NCI-H1092 (cell line): Measurements from ENCODE around the gene GLB1L2.

Source experiments
- DNase-seq: peaks from one replicate; lab custom pipeline; 2025; lab: John Stamatoyannopoulos, UW

The GLB1L2 gene

GRCh38 chr11:134386945-134387344 lies 55.2 kb downstream of the GLB1L2 start:
- DNase-seq, result no peak

- DNase-seq, result no peak
Observed at GRCh38 chr11:134387501-134387900, 55.7 kb downstream of the GLB1L2 start.

GRCh38 chr11:134388590-134388989 lies 56.8 kb downstream of the GLB1L2 start:
- peak; percentile 25 for DNase-seq

- no peak for DNase-seq
Observed at GRCh38 chr11:134389464-134390180, 57.8 kb downstream of the GLB1L2 start.

- no peak for DNase-seq
Observed at GRCh38 chr11:134390706-134391569, 59.1 kb downstream of the GLB1L2 start.

- DNase-seq, result no peak
Observed at GRCh38 chr11:134391656-134392055, 59.9 kb downstream of the GLB1L2 start.

- DNase-seq, result no peak
Observed at GRCh38 chr11:134392953-134393615, 61.3 kb downstream of the GLB1L2 start.

- DNase-seq, result no peak
Observed at GRCh38 chr11:134393638-134394037, 61.9 kb downstream of the GLB1L2 start.

- DNase-seq, result no peak
Observed at GRCh38 chr11:134394311-134394710, 62.5 kb downstream of the GLB1L2 start.

- no peak for DNase-seq
Observed at GRCh38 chr11:134395002-134395401, 63.2 kb downstream of the GLB1L2 start.

- DNase-seq, result no peak
Observed at GRCh38 chr11:134397304-134398078, 65.7 kb downstream of the GLB1L2 start.

- peak; percentile 50 for DNase-seq
Observed at GRCh38 chr11:134398079-134398444, 66.3 kb downstream of the GLB1L2 start.

- no peak for DNase-seq
Observed at GRCh38 chr11:134398644-134399292, 67.0 kb downstream of the GLB1L2 start.

- DNase-seq, result no peak
Observed at GRCh38 chr11:134399293-134399654, 67.5 kb downstream of the GLB1L2 start.

- DNase-seq, result no peak
Observed at GRCh38 chr11:134399996-134400395, 68.2 kb downstream of the GLB1L2 start.

- no peak for DNase-seq
Observed at GRCh38 chr11:134401825-134402809, 70.3 kb downstream of the GLB1L2 start.

GRCh38 chr11:134402910-134403309 lies 71.1 kb downstream of the GLB1L2 start:
- DNase-seq, result no peak

- no peak for DNase-seq
Observed at GRCh38 chr11:134404575-134405341, 73.0 kb downstream of the GLB1L2 start.

GRCh38 chr11:134405436-134405835 lies 73.6 kb downstream of the GLB1L2 start:
- no peak for DNase-seq

GRCh38 chr11:134405841-134406240 lies 74.1 kb downstream of the GLB1L2 start:
- no peak for DNase-seq
